ENCODE results near the gene STPG1. TPM values are rescaled to one million over a fixed set of nuclear protein-coding genes. Genes with fewer than 3 reads are reported as not detected.

Gene STPG1
- total RNA-seq, 1 donor from 2014 or later, result 9.2 TPM

DNA sequence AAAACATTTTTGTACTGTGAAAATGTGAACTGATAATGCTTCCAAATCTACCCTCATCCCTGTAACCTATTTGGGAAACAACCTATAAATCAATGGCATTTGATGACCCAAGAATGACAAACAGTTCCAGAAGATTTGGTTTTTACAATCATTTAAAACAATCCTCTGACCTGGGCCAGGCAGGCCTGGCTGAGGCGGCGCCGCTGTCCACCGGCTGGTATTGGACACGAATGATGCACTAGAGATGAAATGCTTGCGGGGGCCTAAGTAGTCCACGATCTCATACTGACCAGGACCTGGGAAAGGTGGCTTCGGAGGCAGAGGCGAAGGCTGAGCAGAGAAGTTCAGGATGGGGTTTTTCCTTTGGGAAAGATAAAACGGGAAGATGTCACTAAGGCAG lies 52.9 kb downstream of the STPG1 start:
- no peak overlapping the region for H3K4me2 ChIP-seq (ENCODE audit: low read length)
- H3K36me3 ChIP-seq (ENCODE audit: insufficient read depth, low read length), result no peaks in the 10 kb centered on the region
- no peaks in the 10 kb centered on the region for H3K9me3 Mint-ChIP-seq (ENCODE audit: unreplicated experiment)
- H3K9ac ChIP-seq (ENCODE audit: low read length), result no peak overlapping the region
- peaks cover 33% of the 10 kb centered on the region for H3K4me1 ChIP-seq (ENCODE audit: insufficient read depth, low read length)
- H3K27me3 Mint-ChIP-seq (ENCODE audit: low read depth, unreplicated experiment), result peaks cover 7% of the 10 kb centered on the region
- no peaks in the 10 kb centered on the region for H3K9me3 ChIP-seq (ENCODE audit: insufficient read depth, low read depth, low read length)
- no peaks in the 10 kb centered on the region for H3K27me3 ChIP-seq (ENCODE audit: insufficient read depth, low read length)
- FAIRE-seq (no peak), DNase-seq (ENCODE audit: low read depth) (no peak)
- no peak overlapping the region for H3K4me3 ChIP-seq (ENCODE audit: insufficient read depth, low read depth, low read length)
- H3K4me1 Mint-ChIP-seq (ENCODE audit: low read depth, unreplicated experiment), result peaks cover 23% of the 10 kb centered on the region
- H3K27ac ChIP-seq (ENCODE audit: low read depth, low read length), result no peak overlapping the region
- no peak for TF ChIP-seq CTCF (IDR thresholded peaks at IDR 0.05; ENCODE audit: insufficient read depth, low read depth, low read length)
- no peak for TF ChIP-seq EZH2 (IDR thresholded peaks at IDR 0.05; ENCODE audit: insufficient read depth, low read length)
- H3K36me3 Mint-ChIP-seq (ENCODE audit: low read depth, unreplicated experiment), result peaks cover 19% of the 10 kb centered on the region
- no peaks in the 10 kb centered on the region for H4K20me1 ChIP-seq (ENCODE audit: insufficient read depth, low read length)
- no peak overlapping the region for H2AFZ ChIP-seq (ENCODE audit: low read depth, low read length)
- no peaks in the 10 kb centered on the region for H3K79me2 ChIP-seq (ENCODE audit: insufficient read depth, low read length)
- H3K4me3 Mint-ChIP-seq (ENCODE audit: unreplicated experiment), result peak overlapping the region; percentile 29
- no peak overlapping the region for H3K27ac Mint-ChIP-seq (ENCODE audit: unreplicated experiment)

DNA sequence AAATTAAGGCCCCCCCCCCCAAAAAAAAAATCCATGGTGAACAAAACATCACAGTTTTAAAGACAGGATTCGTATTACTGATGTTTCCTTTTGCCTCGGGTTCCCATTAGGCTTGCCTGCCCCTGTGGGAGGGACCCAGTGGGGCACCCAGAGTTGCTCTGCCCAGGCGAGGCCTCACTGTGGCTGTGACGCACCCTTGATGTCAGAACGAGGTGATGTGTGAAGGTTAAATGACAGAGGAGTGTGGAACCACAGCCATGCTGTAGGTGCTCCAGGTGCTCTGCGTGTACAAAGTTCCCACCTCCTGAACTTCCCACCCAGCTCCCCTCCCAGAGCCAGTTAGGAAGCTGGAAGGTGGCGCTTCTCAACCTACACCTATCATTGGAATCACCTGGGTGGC lies 56.5 kb downstream of the STPG1 start:
- Mint-ChIP-seq H3K27ac (ENCODE audit: unreplicated experiment) (no peak overlapping the region), H3K4me3 (ENCODE audit: unreplicated experiment) (no peak overlapping the region), H3K36me3 (ENCODE audit: low read depth, unreplicated experiment) (peaks cover 20% of the 10 kb centered on the region), H3K4me1 (ENCODE audit: low read depth, unreplicated experiment) (peaks cover 4% of the 10 kb centered on the region), H3K27me3 (ENCODE audit: low read depth, unreplicated experiment) (peaks cover 15% of the 10 kb centered on the region), H3K9me3 (ENCODE audit: unreplicated experiment) (peaks cover 2% of the 10 kb centered on the region)
- FAIRE-seq (no peak), DNase-seq (ENCODE audit: low read depth) (no peak)
- TF ChIP-seq CTCF (IDR thresholded peaks at IDR 0.05; ENCODE audit: insufficient read depth, low read depth, low read length) (no peak), EZH2 (IDR thresholded peaks at IDR 0.05; ENCODE audit: insufficient read depth, low read length) (no peak)
- H3K79me2 ChIP-seq (ENCODE audit: insufficient read depth, low read length), result no peaks in the 10 kb centered on the region
- no peak overlapping the region for H2AFZ ChIP-seq (ENCODE audit: low read depth, low read length)
- H3K4me2 ChIP-seq (ENCODE audit: low read length), result no peak overlapping the region
- H3K27ac ChIP-seq (ENCODE audit: low read depth, low read length), result no peak overlapping the region
- no peaks in the 10 kb centered on the region for H3K36me3 ChIP-seq (ENCODE audit: insufficient read depth, low read length)
- H3K4me1 ChIP-seq (ENCODE audit: insufficient read depth, low read length), result peaks cover 5% of the 10 kb centered on the region
- no peaks in the 10 kb centered on the region for H3K9me3 ChIP-seq (ENCODE audit: insufficient read depth, low read depth, low read length)
- H3K4me3 ChIP-seq (ENCODE audit: insufficient read depth, low read depth, low read length), result no peak overlapping the region
- H4K20me1 ChIP-seq (ENCODE audit: insufficient read depth, low read length), result no peaks in the 10 kb centered on the region
- no peaks in the 10 kb centered on the region for H3K27me3 ChIP-seq (ENCODE audit: insufficient read depth, low read length)
- no peak overlapping the region for H3K9ac ChIP-seq (ENCODE audit: low read length)

DNA sequence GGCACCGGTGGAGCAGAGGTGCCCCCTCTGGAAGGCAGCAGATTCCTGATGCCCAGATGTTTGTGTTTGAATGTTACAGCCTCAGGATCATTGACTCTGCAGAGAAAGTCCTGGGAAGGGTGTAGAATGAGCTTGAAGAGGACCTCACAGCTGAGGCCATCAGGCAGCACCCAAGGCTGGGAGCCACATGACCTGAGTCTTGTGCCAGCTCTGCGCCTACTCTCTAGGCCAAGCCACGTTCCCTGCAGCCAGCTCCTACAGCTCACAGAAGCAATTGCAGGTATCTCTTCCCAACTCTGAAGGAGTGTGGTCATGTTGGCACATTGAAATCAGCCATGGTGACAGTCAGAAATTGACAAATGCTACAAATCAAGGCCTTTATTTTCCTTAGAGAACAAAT lies 58.1 kb downstream of the STPG1 start:
- Histone ChIP-seq H3K27ac (ENCODE audit: low read depth, low read length) (no peak overlapping the region), H2AFZ (ENCODE audit: low read depth, low read length) (no peak overlapping the region), H3K9ac (ENCODE audit: low read length) (no peak overlapping the region), H3K9me3 (ENCODE audit: insufficient read depth, low read depth, low read length) (no peaks in the 10 kb centered on the region), H3K4me1 (ENCODE audit: insufficient read depth, low read length) (peaks cover 11% of the 10 kb centered on the region), H3K79me2 (ENCODE audit: insufficient read depth, low read length) (no peaks in the 10 kb centered on the region), H4K20me1 (ENCODE audit: insufficient read depth, low read length) (no peaks in the 10 kb centered on the region), H3K4me2 (ENCODE audit: low read length) (no peak overlapping the region), H3K36me3 (ENCODE audit: insufficient read depth, low read length) (no peaks in the 10 kb centered on the region), H3K4me3 (ENCODE audit: insufficient read depth, low read depth, low read length) (no peak overlapping the region), H3K27me3 (ENCODE audit: insufficient read depth, low read length) (no peaks in the 10 kb centered on the region)
- H3K27ac Mint-ChIP-seq (ENCODE audit: unreplicated experiment), result no peak overlapping the region
- H3K36me3 Mint-ChIP-seq (ENCODE audit: low read depth, unreplicated experiment), result peaks cover 11% of the 10 kb centered on the region
- no peak for DNase-seq (ENCODE audit: low read depth)
- no peak overlapping the region for H3K4me3 Mint-ChIP-seq (ENCODE audit: unreplicated experiment)
- FAIRE-seq, result no peak
- TF ChIP-seq CTCF (IDR thresholded peaks at IDR 0.05; ENCODE audit: insufficient read depth, low read depth, low read length), result no peak
- no peak for TF ChIP-seq EZH2 (IDR thresholded peaks at IDR 0.05; ENCODE audit: insufficient read depth, low read length)
- peaks cover 2% of the 10 kb centered on the region for H3K9me3 Mint-ChIP-seq (ENCODE audit: unreplicated experiment)
- H3K27me3 Mint-ChIP-seq (ENCODE audit: low read depth, unreplicated experiment), result peaks cover 15% of the 10 kb centered on the region
- peaks cover 11% of the 10 kb centered on the region for H3K4me1 Mint-ChIP-seq (ENCODE audit: low read depth, unreplicated experiment)

All from astrocyte (in vitro differentiated cells and primary cell).